Left kidney (tissue), 2 donors: ENCODE results near the gene VASP. TPM values are rescaled to one million over a fixed set of nuclear protein-coding genes. Genes with fewer than 3 reads are reported as not detected.

Source experiments
- DNase-seq: peaks from one replicate; pipeline ENCODE4 v3.0.0-alpha.2; 2013
- polyA plus RNA-seq: library from polyadenylated mRNA; unstranded; fragments of 120-200 nt; gene quantifications from one replicate; pipeline ENCODE4 v1.2.1, GENCODE V29; 2013; ENCODE audit not compliant: insufficient read length

VASP gene
- polyA plus RNA-seq, 1 donor: 49.3 TPM

GRCh38 chr19:45514376-45515051 is 7.2 kb downstream of the VASP start:
- DNase-seq: no peak

- DNase-seq: no peak
Measured at GRCh38 chr19:45515081-45515624, 7.9 kb downstream of the VASP start.

- no peak for DNase-seq
Measured at GRCh38 chr19:45515807-45516401, 8.6 kb downstream of the VASP start.

DNA sequence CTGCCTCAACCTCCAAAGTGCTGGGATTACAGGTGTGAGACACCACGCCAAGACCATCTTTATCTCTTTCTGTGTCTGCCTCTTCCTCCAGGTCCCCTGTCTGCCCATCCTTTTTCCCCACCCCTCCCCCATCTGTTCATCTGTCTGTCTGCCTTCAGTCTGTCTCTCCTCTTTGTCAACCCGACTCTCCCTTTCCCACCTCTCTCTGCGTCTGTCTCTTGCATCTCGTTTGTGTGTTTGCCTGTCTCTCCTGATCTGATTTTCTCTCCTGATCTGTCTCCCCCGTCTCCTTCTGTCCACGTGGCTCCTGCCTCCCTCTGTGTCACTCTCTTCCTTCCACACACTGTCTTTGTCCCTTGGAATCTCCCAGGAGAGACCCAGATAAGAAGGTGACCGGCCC is 10.0 kb downstream of the VASP start:
- no peak for DNase-seq

- DNase-seq: no peak
Measured at GRCh38 chr19:45517641-45518468, 10.6 kb downstream of the VASP start.

DNA sequence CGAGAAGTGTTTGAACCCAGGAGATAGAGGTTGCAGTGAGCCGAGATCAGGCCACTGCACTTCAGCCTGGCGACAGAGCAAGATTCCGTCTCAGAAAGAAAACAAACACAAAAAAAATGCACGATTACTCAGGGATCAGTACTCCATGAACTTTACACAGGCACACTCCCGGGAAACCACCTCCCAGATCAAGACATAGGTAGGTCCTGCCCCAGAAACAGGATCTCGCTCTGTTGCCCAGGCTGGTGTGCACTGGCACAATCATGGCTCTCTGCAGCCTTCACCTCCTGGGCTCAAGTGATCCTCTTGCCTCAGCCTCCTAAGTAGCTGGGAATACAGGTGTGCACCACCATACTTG is 11.2 kb downstream of the VASP start:
- DNase-seq: no peak

GRCh38 chr19:45522010-45522941 is 15.0 kb downstream of the VASP start:
- no peak for DNase-seq

DNA sequence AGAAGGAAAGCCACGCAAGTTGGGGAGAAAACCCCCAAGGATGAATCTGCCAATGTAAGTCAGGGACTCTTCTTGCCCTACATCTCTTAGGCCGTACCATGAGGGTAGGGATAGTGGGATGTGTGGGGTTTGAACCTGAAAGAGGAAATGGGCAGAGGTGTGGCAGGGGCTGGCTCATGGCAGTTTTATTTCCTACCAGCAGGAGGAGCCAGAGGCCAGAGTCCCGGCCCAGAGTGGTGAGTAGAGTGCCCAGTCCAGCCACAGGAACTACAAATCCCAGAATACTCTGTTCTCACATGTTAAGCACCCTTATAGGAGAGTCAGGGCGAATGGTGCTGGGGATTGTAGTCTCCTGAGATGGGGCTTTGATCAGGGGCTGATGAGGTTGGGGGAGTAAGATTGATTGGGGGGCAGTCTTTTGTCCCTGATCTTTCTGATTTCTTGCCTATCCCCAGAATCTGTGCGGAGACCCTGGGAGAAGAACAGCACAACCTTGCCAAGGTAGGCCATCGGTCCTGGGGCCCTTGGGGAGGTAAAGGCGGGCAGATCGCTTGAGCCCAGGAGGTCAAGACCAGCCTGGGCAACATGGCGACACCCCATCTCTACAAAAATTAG is 16.5 kb downstream of the VASP start:
- peak; percentile 84 for DNase-seq

- no peak for DNase-seq
Measured at GRCh38 chr19:45524575-45525129, 17.4 kb downstream of the VASP start.

GRCh38 chr19:45526143-45526542 is 18.9 kb downstream of the VASP start:
- peak; percentile 65 for DNase-seq

DNA sequence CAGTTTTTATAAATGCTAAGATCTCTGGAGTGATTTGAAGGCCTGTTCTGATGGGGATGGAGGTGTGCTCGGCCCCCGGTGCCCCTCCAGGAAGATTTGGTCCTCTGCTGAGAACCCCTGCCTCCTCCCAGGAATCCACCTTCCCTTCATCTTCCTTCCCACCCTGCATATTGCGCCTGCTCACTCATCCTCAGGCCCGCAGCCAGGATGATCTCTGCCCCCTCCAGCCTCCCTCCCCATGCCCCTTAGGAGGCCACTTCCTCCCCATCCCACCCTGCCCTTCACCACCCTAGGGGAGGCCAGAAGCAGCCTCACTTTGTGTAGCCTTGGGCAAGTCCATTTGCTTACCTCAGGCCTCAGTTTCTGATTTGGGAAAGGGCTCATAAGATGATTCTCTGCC is 19.7 kb downstream of the VASP start:
- DNase-seq: no peak

GRCh38 chr19:45527731-45528130 is 20.5 kb downstream of the VASP start:
- no peak for DNase-seq

- DNase-seq: no peak
Measured at GRCh38 chr19:45528149-45528743, 21.0 kb downstream of the VASP start.

- DNase-seq: no peak
Measured at GRCh38 chr19:45528744-45529419, 21.6 kb downstream of the VASP start.

GRCh38 chr19:45529420-45529785 is 22.1 kb downstream of the VASP start:
- no peak for DNase-seq

GRCh38 chr19:45531349-45531748 is 24.1 kb downstream of the VASP start:
- DNase-seq: no peak

DNA sequence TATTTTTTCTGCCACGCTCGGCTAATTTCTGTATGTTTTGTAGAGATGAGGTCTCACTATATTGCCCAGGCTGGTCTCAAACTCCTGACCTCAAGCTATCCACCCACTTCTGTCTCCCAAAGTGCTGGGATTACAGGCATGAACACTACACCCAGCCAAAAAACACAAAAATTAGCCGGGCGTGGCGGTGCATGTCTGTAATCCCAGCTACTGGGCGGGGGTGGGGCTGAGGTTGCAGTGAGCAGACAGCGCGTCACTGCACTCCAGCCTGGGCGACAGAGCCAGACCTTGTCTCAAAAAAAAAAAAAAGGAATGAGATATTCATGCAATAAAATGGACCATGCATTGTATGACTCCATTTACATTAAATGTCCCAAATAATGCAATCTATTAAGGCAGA is 32.2 kb downstream of the VASP start:
- DNase-seq: no peak

DNA sequence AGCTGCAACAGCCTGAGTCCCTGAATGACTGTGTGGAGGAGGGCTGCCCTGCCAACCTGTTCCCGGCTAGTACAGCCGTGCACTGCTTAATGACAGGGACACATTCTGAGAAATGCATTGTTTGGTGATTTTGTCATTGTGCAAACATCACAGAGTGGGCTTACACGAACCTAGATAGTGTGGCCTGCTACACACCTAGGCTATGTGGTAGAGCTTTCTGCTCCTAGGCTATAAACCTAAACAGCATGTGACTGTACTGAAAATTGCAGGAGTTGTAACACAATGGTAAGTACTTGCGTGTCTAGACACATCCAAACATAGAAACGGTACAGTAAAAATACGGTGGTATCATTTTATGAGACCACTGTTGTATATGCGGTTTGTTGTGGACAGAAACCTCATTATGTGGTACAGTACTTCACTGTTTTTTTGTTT is 35.0 kb downstream of the VASP start:
- DNase-seq: no peak

DNA sequence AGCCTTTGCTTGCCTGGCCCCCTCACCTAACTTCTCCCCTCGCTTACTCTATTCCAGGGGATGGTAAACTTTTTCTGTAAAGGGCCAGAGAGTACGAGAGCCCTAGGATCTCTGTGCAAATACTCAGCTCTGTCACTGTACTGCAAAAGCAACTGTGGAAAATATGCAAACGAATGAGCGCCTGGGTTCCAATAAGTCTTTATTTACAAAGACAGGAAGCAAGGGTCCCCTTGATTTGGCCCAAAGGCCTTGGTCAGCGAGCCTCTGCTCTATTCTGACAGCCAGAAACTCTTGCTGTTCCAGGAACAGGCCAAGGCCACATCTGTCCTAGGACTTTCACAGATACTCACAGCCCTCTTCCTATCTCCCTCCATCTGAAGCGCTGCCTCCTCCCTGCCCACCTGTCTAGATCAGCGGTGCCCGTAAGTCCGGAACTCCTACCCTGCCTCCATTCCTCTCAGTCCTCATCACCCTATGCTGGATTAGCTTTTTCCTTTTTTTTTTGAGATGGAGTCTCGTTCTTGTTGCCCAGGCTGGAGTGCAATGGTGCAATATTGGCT is 40.0 kb downstream of the VASP start:
- no peak for DNase-seq
